HEK293 (cell line): ENCODE data around the gene DHRS3.

Experiments used
- CTCF ChIA-PET: fragments of 350-600 bp; formaldehyde crosslinking; extraction: SDS; loops from one replicate; lab custom pipeline; 2021; ENCODE audit warnings: antibody characterized with exemption; lab: Yijun Ruan, JAX
- POLR2A ChIA-PET: fragments of 300-600 bp; formaldehyde crosslinking; extraction: SDS; loops from one replicate; lab custom pipeline; 2020; ENCODE audit warnings: antibody characterized with exemption, inconsistent platforms; lab: Yijun Ruan, JAX
- H3K27ac ChIP-seq: fragments of 200-500 bp; sonication (Bioruptor generic); 2 replicates; pipeline ENCODE4 v1.5.1; 2014; ENCODE audit warnings: low read depth, low read length, control low read depth, inconsistent platforms; ENCODE audit errors: extremely low read depth
- H3K36me3 ChIP-seq, 2 experiments: fragments of 200-500 bp in 1 of 2; sonication (Bioruptor generic) in 1 of 2; 1 replicate in 1 of 2; 2 replicates in 1 of 2; pipeline ENCODE4 v1.5.1; 2014 to 2017; ENCODE audit warnings: inconsistent platforms in 2 of 2, low read length in 2 of 2; ENCODE audit not compliant: control insufficient read depth in 2 of 2, insufficient read depth in 1 of 2
- H3K4me1 ChIP-seq: fragments of 200-500 bp; sonication (Bioruptor generic); 2 replicates; pipeline ENCODE4 v1.5.1; 2014; ENCODE audit warnings: mild to moderate bottlenecking, low read length, inconsistent platforms; ENCODE audit not compliant: control insufficient read depth, insufficient read depth
- H3K4me3 ChIP-seq: 2 replicates; pipeline ENCODE4 v1.5.1; 2011; ENCODE audit warnings: low read depth, mild to moderate bottlenecking, control low read depth, low read length, moderate library complexity
- H3K9me3 ChIP-seq: fragments of 200-500 bp; sonication (Bioruptor generic); 2 replicates; pipeline ENCODE4 v1.5.1; 2014; ENCODE audit warnings: low read depth, low read length, inconsistent platforms; ENCODE audit not compliant: control insufficient read depth, insufficient read depth
- EGR2 ChIP-seq: fragments of 450-650 bp; formaldehyde crosslinking; IDR thresholded peaks from 2 replicates; pipeline ENCODE4 v1.5.1; 2016; ENCODE audit warnings: low read depth, missing biosample characterization, missing genetic modification characterization
- ZBTB20 ChIP-seq: fragments of 450-650 bp; formaldehyde crosslinking; IDR thresholded peaks from 2 replicates; pipeline ENCODE4 v1.5.1; 2016; ENCODE audit warnings: missing biosample characterization, missing genetic modification characterization
- ZNF157 ChIP-seq: fragments of 450-650 bp; formaldehyde crosslinking; IDR thresholded peaks from 2 replicates; pipeline ENCODE4 v1.5.1; 2016; ENCODE audit warnings: missing biosample characterization, missing genetic modification characterization
- ZNF16 ChIP-seq: fragments of 450-650 bp; formaldehyde crosslinking; IDR thresholded peaks from 2 replicates; pipeline ENCODE4 v1.5.1; 2016; ENCODE audit warnings: low read depth, missing biosample characterization, missing genetic modification characterization
- ZNF184 ChIP-seq: fragments of 450-650 bp; IDR thresholded peaks from 2 replicates; pipeline ENCODE4 v1.5.1; 2018; ENCODE audit warnings: missing biosample characterization, mild to moderate bottlenecking, missing genetic modification characterization
- ZNF19 ChIP-seq: fragments of 450-650 bp; formaldehyde crosslinking; IDR thresholded peaks from 2 replicates; pipeline ENCODE4; 2016; ENCODE audit warnings: missing biosample characterization, missing genetic modification characterization, low read depth
- ZNF2 ChIP-seq: fragments of 450-650 bp; formaldehyde crosslinking; IDR thresholded peaks from 2 replicates; pipeline ENCODE4 v1.5.1; 2016; ENCODE audit warnings: missing biosample characterization, missing genetic modification characterization
- ZNF202 ChIP-seq: fragments of 450-650 bp; formaldehyde crosslinking; IDR thresholded peaks from 2 replicates; pipeline ENCODE4 v1.5.1; 2016; ENCODE audit warnings: missing biosample characterization, missing genetic modification characterization, borderline replicate concordance
- ZNF24 ChIP-seq: fragments of 450-650 bp; formaldehyde crosslinking; IDR thresholded peaks from 2 replicates; pipeline ENCODE4 v1.5.1; 2016; ENCODE audit warnings: missing biosample characterization, missing genetic modification characterization
- ZNF311 ChIP-seq: fragments of 450-650 bp; formaldehyde crosslinking; IDR thresholded peaks from 2 replicates; pipeline ENCODE4 v1.5.1; 2017; ENCODE audit warnings: missing biosample characterization, missing genetic modification characterization, borderline replicate concordance
- ZNF350 ChIP-seq: fragments of 450-650 bp; formaldehyde crosslinking; IDR thresholded peaks from 2 replicates; pipeline ENCODE4 v1.5.0; 2017; ENCODE audit warnings: missing biosample characterization, mild to moderate bottlenecking, missing genetic modification characterization
- ZNF501 ChIP-seq: fragments of 450-650 bp; formaldehyde crosslinking; IDR thresholded peaks from 2 replicates; pipeline ENCODE4 v1.5.1; 2016; ENCODE audit warnings: missing biosample characterization, missing genetic modification characterization
- ZNF510 ChIP-seq: fragments of 450-650 bp; formaldehyde crosslinking; IDR thresholded peaks from 2 replicates; pipeline ENCODE4 v1.5.1; 2018; ENCODE audit warnings: mild to moderate bottlenecking, missing genetic modification characterization, missing biosample characterization; ENCODE audit not compliant: insufficient replicate concordance
- ZNF514 ChIP-seq: fragments of 450-650 bp; formaldehyde crosslinking; IDR thresholded peaks from 2 replicates; pipeline ENCODE4 v1.5.1; 2016; ENCODE audit warnings: missing biosample characterization, missing genetic modification characterization
- ZNF530 ChIP-seq: fragments of 450-650 bp; formaldehyde crosslinking; IDR thresholded peaks from 2 replicates; pipeline ENCODE4 v1.5.1; 2016; ENCODE audit warnings: low read depth, missing biosample characterization, missing genetic modification characterization
- ZNF580 ChIP-seq: fragments of 450-650 bp; formaldehyde crosslinking; IDR thresholded peaks from 2 replicates; pipeline ENCODE4 v1.5.1; 2016; ENCODE audit warnings: missing biosample characterization, missing genetic modification characterization
- ZNF585B ChIP-seq: fragments of 450-650 bp; formaldehyde crosslinking; IDR thresholded peaks from 2 replicates; pipeline ENCODE4 v1.5.1; 2016; ENCODE audit warnings: missing biosample characterization, missing genetic modification characterization
- ZNF624 ChIP-seq: fragments of 450-650 bp; formaldehyde crosslinking; IDR thresholded peaks from 2 replicates; pipeline ENCODE4 v1.5.1; 2017; ENCODE audit warnings: missing biosample characterization, missing genetic modification characterization
- ZSCAN30 ChIP-seq: fragments of 450-650 bp; IDR thresholded peaks from 2 replicates; pipeline ENCODE4 v1.5.1; 2018; ENCODE audit warnings: missing biosample characterization, mild to moderate bottlenecking, missing genetic modification characterization, moderate library complexity
- TF ChIP-seq, protein P1 (sequence below): fragments of 450-650 bp; formaldehyde crosslinking; IDR thresholded peaks from 2 replicates; pipeline ENCODE4 v1.5.1; 2016; ENCODE audit warnings: missing biosample characterization, missing genetic modification characterization
- TF ChIP-seq, protein P2 (sequence below): sonication (generic); formaldehyde crosslinking; IDR thresholded peaks from 2 replicates; pipeline ENCODE4 v1.8.1; 2022; ENCODE audit warnings: mild to moderate bottlenecking, moderate library complexity, missing genetic modification reagents
- TF ChIP-seq, protein P3 (sequence below): fragments of 450-650 bp; formaldehyde crosslinking; IDR thresholded peaks from 2 replicates; pipeline ENCODE4 v1.5.0; 2017; ENCODE audit warnings: missing biosample characterization, missing genetic modification characterization, borderline replicate concordance
- TF ChIP-seq, protein P4 (sequence below): fragments of 450-650 bp; formaldehyde crosslinking; IDR thresholded peaks from 2 replicates; pipeline ENCODE4 v1.5.1; 2016; ENCODE audit warnings: missing biosample characterization, missing genetic modification characterization, low read depth

DHRS3 gene

DNA sequence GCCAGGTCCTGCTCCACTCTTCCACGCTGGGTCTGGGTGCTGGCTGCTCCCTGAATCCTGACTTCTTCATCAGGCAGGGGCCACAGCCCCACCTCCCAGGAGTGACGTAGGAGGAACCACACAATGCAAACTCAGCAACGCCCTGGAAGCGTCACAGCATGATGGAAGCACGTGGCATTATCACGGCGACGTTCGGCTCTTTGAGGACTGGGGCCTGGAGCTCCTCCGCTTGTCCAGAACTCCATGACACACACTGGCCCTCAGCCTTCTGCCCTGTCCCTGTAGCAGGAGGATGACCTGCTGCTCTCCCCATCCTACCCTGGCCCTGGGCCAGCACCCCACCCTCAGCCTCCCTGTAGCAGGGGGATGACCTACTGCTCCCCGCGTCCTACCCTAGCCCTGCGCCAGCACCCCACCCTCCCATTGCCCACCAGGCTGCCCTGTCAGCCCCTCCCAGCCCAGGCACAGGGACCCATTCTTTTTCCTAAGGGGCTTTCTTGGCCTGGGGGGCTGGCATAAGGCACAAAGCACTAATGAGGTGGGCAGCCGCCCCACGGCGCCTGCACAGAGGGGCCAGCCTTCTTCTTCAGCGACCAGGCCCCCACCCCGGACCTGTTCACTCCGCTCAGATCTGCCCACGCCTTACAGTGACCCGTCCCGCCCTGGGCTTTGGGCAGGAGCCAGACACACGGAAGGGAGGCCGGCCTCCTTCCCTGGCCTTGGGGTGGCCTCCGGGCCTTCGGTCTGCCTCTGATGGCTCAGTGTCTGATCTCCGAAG is 65.7 kb downstream of the DHRS3 start:
- H3K9me3 ChIP-seq: no peaks in the 10 kb centered on the region
- H3K36me3 ChIP-seq: no peaks in the 10 kb centered on the region
- CTCF ChIA-PET: no interaction called here
- H3K4me3 ChIP-seq: no peak overlapping the region
- POLR2A ChIA-PET: no interaction called here
- no peak overlapping the region for H3K27ac ChIP-seq
- TF ChIP-seq ZBTB20 (tag by site-specific recombination): no peak
- H3K4me1 ChIP-seq: peaks cover 11% of the 10 kb centered on the region

DNA sequence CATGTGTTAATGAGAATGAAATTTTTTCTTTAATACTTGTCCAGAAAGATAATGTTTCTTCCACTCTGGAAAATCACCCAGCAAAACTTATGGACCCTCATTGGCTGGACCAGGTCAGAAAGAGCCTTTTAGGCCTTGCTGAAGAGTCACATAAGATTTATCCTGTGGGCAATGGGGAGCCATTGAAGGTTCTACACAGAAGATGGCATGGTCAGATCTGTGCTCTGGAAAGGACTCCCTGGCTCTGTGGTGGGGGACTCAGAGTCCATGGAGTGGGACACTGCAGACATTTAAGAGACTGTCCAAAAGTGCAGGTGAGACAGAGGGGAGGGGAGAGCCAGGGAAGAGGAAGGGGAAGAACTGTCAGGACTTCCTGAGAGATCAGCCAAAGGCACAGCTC is 66.4 kb downstream of the DHRS3 start:
- H3K4me1 ChIP-seq: peaks cover 8% of the 10 kb centered on the region
- H3K27ac ChIP-seq: no peak overlapping the region
- H3K9me3 ChIP-seq: no peaks in the 10 kb centered on the region
- CTCF ChIA-PET: no interaction called here
- peak; percentile 95 for TF ChIP-seq ZNF16
- no peak for TF ChIP-seq ZNF202 (tag by site-specific recombination)
- TF ChIP-seq ZNF510 (tag by site-specific recombination): no peak
- TF ChIP-seq ZNF184 (tag by site-specific recombination): no peak
- no peak; the same call in 1 of the 2 replicates for TF ChIP-seq ZNF580
- no peak for TF ChIP-seq ZNF157 (tag by site-specific recombination)
- no peak for TF ChIP-seq ZNF24 (tag by site-specific recombination)
- H3K36me3 ChIP-seq: no peaks in the 10 kb centered on the region
- no peak overlapping the region for H3K4me3 ChIP-seq
- POLR2A ChIA-PET: no interaction called here

GRCh38 chr1:12549460-12550349 is 68.3 kb downstream of the DHRS3 start:
- peak overlapping the region; percentile 16 for H3K4me3 ChIP-seq
- peak overlapping the region; percentile 43; the same call in 1 of the 2 replicates for H3K27ac ChIP-seq
- CTCF ChIA-PET: interaction anchor here (0.5 to 0.8 kb wide), 2 partner anchors 45 to 48 kb away, joined by 4 read pairs; no protein-coding TSS in a partner anchor
- TF ChIP-seq ZNF501 (tag by site-specific recombination) (no peak), ZNF585B (tag by site-specific recombination) (no peak), ZNF530 (tag by site-specific recombination) (no peak), ZSCAN30 (tag by site-specific recombination) (no peak), ZNF2 (tag by site-specific recombination) (no peak), ZNF311 (tag by site-specific recombination) (no peak), ZNF514 (tag by site-specific recombination) (no peak), ZNF19 (tag by site-specific recombination) (no peak), EGR2 (no peak), ZNF350 (tag by site-specific recombination) (no peak), ZNF624 (tag by site-specific recombination) (no peak)
- TF ChIP-seq, protein P1, sequence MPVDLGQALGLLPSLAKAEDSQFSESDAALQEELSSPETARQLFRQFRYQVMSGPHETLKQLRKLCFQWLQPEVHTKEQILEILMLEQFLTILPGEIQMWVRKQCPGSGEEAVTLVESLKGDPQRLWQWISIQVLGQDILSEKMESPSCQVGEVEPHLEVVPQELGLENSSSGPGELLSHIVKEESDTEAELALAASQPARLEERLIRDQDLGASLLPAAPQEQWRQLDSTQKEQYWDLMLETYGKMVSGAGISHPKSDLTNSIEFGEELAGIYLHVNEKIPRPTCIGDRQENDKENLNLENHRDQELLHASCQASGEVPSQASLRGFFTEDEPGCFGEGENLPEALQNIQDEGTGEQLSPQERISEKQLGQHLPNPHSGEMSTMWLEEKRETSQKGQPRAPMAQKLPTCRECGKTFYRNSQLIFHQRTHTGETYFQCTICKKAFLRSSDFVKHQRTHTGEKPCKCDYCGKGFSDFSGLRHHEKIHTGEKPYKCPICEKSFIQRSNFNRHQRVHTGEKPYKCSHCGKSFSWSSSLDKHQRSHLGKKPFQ (tag by site-specific recombination): no peak
- TF ChIP-seq, protein P2, sequence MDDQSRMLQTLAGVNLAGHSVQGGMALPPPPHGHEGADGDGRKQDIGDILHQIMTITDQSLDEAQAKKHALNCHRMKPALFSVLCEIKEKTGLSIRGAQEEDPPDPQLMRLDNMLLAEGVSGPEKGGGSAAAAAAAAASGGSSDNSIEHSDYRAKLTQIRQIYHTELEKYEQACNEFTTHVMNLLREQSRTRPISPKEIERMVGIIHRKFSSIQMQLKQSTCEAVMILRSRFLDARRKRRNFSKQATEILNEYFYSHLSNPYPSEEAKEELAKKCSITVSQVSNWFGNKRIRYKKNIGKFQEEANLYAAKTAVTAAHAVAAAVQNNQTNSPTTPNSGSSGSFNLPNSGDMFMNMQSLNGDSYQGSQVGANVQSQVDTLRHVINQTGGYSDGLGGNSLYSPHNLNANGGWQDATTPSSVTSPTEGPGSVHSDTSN (CRISPR knock-in tag): no peak
- TF ChIP-seq, protein P3, sequence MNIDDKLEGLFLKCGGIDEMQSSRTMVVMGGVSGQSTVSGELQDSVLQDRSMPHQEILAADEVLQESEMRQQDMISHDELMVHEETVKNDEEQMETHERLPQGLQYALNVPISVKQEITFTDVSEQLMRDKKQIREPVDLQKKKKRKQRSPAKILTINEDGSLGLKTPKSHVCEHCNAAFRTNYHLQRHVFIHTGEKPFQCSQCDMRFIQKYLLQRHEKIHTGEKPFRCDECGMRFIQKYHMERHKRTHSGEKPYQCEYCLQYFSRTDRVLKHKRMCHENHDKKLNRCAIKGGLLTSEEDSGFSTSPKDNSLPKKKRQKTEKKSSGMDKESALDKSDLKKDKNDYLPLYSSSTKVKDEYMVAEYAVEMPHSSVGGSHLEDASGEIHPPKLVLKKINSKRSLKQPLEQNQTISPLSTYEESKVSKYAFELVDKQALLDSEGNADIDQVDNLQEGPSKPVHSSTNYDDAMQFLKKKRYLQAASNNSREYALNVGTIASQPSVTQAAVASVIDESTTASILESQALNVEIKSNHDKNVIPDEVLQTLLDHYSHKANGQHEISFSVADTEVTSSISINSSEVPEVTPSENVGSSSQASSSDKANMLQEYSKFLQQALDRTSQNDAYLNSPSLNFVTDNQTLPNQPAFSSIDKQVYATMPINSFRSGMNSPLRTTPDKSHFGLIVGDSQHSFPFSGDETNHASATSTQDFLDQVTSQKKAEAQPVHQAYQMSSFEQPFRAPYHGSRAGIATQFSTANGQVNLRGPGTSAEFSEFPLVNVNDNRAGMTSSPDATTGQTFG (tag by site-specific recombination): no peak
- TF ChIP-seq, protein P4, sequence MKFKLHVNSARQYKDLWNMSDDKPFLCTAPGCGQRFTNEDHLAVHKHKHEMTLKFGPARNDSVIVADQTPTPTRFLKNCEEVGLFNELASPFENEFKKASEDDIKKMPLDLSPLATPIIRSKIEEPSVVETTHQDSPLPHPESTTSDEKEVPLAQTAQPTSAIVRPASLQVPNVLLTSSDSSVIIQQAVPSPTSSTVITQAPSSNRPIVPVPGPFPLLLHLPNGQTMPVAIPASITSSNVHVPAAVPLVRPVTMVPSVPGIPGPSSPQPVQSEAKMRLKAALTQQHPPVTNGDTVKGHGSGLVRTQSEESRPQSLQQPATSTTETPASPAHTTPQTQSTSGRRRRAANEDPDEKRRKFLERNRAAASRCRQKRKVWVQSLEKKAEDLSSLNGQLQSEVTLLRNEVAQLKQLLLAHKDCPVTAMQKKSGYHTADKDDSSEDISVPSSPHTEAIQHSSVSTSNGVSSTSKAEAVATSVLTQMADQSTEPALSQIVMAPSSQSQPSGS: no peak

More at GRCh38 chr1:12549460-12550349, 68.3 kb downstream of the DHRS3 start:
- H3K4me1 ChIP-seq: peaks cover 6% of the 10 kb centered on the region
- no peaks in the 10 kb centered on the region for H3K9me3 ChIP-seq
- H3K36me3 ChIP-seq: no peaks in the 10 kb centered on the region
- POLR2A ChIA-PET: interaction anchor here (0.5 to 1.5 kb wide), 5 partner anchors 8 to 391 kb away, joined by 3 to 7 read pairs (median 5); no protein-coding TSS in a partner anchor
